ENCODE data around the gene ASCL4. TPM values are rescaled to one million over a fixed set of nuclear protein-coding genes. Genes with fewer than 3 reads are reported as not detected.

Gene ASCL4
- total RNA-seq, 1 experiment from 2014 or later, result not detected

DNA sequence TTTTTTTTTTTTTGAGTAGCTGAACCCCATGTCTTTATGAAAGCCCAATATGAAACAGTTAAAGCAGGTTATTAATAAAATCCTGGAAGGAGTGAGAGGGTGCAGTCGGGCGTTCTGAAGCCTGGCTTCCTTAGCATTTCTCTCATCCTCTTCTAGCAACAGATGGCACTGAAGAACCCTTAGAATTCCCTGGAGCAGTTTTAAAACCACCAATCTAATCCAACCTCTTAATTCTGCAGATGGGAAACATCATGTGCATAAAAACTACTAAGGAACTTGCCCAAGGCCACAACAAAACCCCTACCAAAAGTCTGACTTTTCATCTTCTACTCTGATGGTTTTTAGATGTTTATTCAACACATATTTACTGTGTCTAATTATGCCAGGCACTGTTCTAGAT is 38.7 kb upstream of the ASCL4 start:
- TF ChIP-seq CTCF (conservative IDR thresholded peaks at IDR 0.05), result no peak
- Histone ChIP-seq H3K56ac (ENCODE audit: insufficient read length, low read depth, low read length) (no peak overlapping the region), H3K4me1 (ENCODE audit: insufficient read depth, low read length) (no peaks in the 10 kb centered on the region), H3K27ac (ENCODE audit: insufficient read length, low read depth, low read length) (no peak overlapping the region), H2BK20ac (ENCODE audit: low read depth, low read length, poor library complexity, severe bottlenecking) (no peak overlapping the region), H4K8ac (replicated peaks; ENCODE audit: insufficient read length, low read depth, low read length) (no peak overlapping the region), H3K9ac (ENCODE audit: extremely low read depth, insufficient read length, low read length) (no peak overlapping the region), H2BK15ac (ENCODE audit: low read depth, low read length) (no peak overlapping the region), H3K9me3 (ENCODE audit: control insufficient read depth, low read depth, low read length) (no peaks in the 10 kb centered on the region), H2BK120ac (ENCODE audit: low read depth, low read length, poor library complexity, severe bottlenecking) (no peak overlapping the region), H4K5ac (ENCODE audit: insufficient read length, low read depth, low read length) (no peak overlapping the region), H3K79me1 (ENCODE audit: insufficient read depth, low read depth, low read length, poor library complexity, severe bottlenecking) (peaks cover 2% of the 10 kb centered on the region), H2AK5ac (ENCODE audit: insufficient read length, low read length) (no peak overlapping the region), H2BK12ac (ENCODE audit: insufficient read length, low read depth, low read length) (no peak overlapping the region), H3K4ac (ENCODE audit: low read depth, low read length) (no peak overlapping the region), H3K4me2 (ENCODE audit: insufficient read depth, insufficient read length, low read length) (no peak overlapping the region), H4K91ac (ENCODE audit: insufficient read length, low read depth, low read length) (no peak overlapping the region), H3K23me2 (ENCODE audit: insufficient read length, low read depth, low read length, poor library complexity, severe bottlenecking) (no peaks in the 10 kb centered on the region), H4K20me1 (ENCODE audit: control insufficient read depth, insufficient read depth, insufficient read length) (no peaks in the 10 kb centered on the region), H3K18ac (ENCODE audit: insufficient read length, low read depth, low read length) (no peak overlapping the region), H2BK5ac (ENCODE audit: insufficient read length, low read length) (no peak overlapping the region), H3T11ph (ENCODE audit: low read length) (no peak overlapping the region), H2AFZ (ENCODE audit: low read length) (no peak overlapping the region), H3K79me2 (ENCODE audit: insufficient read depth, low read length) (no peaks in the 10 kb centered on the region), H3K23ac (ENCODE audit: insufficient read length, low read depth, low read length) (no peak overlapping the region), H3K14ac (ENCODE audit: insufficient read depth, low read length) (no peak overlapping the region), H3K27me3 (ENCODE audit: insufficient read depth, low read length) (no peaks in the 10 kb centered on the region)
- no peak overlapping the region for H3K4me3 Mint-ChIP-seq
- H3K9me3 Mint-ChIP-seq, result no peaks in the 10 kb centered on the region
- H3K27me3 Mint-ChIP-seq (ENCODE audit: low read depth), result no peaks in the 10 kb centered on the region
- no CpG with 5 or more reads among the region's 2 CpGs for WGBS (ENCODE audit: extremely low coverage, insufficient read length, low lambda C conversion rate)
- H3K4me1 Mint-ChIP-seq, result no peaks in the 10 kb centered on the region
- peaks cover 16 to 64% (median 62%) of the 10 kb centered on the region in 3 experiments; a peak in 6 of 7 replicates for H3K36me3 Mint-ChIP-seq (ENCODE audit: insufficient read depth in 1 of 3, low read depth in 3 of 3)
- no peak for DNase-seq
- no peak overlapping the region for H3K27ac Mint-ChIP-seq

Measured in H9 (cell line).